HG03342 (cell line): Measurements from ENCODE around the gene MRPL36.
"Not testable (repeated sequence)": the region's sequence is repeated elsewhere in the genome, so short reads cannot be mapped to it uniquely, and the experiment has no call there.

Experiments used
- ATAC-seq: cut with Tn5 transposase; IDR thresholded peaks from one replicate; pipeline ENCODE4 v1.9.1; 2021; ENCODE audit warnings: mild to moderate bottlenecking, moderate library complexity; ENCODE audit not compliant: unreplicated experiment

The MRPL36 gene

DNA sequence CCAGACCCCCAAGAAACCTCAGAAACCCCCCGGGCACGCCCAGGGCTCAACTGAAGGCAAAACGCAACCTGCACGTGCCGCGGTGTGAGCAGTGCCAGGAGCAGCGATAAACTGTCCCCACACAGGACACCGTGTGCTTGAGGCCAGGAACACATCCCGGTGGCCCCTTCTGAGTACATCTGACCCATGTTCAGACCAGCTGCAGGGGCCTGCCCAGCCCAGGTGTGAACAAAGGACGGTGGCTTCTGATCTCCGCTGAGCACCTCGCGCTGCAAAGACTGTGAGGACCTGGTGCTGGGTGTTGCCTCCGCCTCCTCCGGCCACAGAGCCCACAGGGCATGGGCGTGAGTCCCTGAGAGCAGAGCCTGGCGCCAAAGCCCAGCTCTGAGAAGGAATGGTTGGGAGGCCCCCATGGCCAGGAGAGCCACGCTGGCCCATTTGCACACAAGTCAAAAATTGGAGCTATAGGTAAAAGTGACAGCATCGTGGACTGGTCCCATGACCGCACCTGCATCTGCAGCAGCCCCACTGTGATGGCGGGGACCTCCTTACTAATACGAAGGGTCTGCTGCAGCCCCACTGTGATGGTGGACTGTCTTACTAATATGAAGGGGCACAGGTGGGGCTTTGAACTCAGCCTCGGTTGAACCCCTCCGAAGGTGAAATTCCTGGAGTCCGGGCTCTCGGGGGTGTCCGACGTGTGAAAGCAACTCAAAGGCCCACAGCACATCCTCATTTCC is 33.0 kb upstream of the MRPL36 start:
- no peak for ATAC-seq

DNA sequence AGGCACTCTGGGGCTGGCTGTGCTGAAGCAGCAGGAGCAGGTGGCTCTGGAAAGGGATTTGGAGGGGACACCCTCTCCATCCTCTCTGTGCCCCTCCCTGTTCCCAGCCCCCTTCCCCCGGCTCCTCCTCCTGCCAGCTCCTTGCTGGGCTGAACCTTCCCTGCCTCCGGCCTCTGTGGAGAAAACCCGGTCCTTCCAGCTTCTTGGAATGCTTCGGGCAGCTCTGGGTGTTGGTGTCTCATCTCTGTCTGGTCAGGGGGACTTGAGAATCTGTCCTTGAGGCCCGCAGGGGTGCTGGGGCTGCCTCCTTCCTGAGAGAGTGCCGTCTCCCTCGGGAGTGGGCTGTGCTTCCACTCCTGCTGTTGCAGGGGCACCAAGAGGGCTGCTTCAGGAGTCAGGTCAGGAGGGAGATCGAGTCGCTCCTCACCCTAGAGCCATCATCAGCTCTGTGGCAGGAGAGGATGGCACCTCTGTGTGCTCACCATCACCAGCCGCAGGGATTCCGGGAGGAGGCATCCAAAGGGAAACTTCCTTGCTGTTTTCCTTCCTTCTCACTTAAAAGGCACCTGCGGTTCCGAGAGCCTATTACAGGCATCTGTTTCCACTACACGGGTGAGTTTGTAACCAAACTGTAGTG is 32.2 kb upstream of the MRPL36 start:
- ATAC-seq: no peak

DNA sequence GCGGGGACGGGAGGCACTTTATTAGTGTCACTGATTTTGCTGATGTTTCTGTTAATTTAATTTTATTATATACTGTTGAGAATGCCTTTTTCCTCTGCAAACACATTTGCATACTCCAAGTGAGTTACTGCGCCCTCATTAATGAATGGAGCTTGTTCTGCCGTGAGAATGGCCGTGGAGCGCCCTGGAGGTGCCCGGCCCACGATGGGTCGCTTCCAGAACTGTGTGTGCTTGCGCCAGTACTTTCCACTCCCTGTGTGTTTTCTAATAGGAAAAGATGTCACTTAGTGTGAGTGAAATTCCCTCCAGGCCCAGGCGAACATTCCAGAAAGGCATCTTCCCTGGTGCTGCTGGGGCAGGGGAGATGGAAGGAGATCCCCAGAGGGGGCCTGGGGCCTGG is 31.6 kb upstream of the MRPL36 start:
- no peak for ATAC-seq

DNA sequence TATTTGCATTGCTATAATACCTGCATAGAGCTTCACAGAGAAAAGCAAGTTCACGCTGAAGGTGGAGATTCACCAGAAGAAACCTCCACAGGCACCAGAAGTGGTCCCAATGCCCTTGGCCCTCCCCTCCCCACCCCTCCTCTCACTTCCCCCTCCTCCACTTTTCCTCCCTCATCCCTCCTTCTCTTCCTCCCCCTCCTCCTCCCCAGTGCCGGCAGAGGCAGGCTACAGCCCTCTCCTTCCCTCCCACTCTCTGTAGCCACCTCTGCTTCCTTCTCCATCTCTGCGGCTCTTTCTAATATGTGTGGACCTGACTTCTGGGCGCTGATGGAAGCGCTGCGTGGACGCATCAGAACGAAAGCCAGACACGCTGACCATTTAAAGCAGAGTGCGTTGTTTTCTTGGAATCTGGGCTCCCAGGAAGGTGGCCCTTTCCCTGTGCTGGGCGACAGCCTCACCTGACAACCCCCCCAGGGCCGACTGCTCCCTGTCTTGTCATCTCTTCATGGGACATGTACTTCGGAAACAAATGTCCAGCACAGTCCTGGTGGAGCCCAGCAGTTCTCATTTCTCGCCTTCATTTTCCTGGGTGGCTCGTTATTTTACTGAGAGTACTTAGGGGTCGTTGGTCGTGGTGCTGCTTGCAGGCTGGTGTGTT is 31.1 kb upstream of the MRPL36 start:
- no peak for ATAC-seq

DNA sequence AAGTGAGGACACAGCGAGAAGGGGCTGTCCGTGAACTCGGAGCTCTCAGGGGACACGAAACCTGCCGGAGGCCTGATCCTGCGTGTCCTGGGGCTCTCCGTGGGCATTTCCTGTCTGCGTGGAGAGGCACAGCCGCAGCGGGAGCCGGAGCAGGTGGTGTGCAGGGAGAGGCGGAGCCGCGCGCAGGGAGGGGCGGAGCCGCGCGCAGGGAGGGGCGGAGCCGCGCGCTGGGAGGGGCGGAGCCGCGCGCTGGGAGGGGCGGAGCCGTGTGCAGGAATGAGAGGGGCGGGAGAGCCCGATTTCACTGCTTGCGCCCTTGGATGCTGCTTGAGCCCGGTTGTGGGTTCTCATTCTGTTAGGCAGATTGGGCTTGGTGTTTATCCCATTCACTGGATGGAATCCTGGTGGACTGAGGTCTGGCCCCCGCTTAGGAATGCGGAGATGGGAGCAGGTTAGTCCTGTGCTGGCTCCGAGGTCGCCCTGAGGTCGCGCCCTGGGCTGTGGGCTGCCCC is 28.3 kb upstream of the MRPL36 start:
- ATAC-seq: no peak

DNA sequence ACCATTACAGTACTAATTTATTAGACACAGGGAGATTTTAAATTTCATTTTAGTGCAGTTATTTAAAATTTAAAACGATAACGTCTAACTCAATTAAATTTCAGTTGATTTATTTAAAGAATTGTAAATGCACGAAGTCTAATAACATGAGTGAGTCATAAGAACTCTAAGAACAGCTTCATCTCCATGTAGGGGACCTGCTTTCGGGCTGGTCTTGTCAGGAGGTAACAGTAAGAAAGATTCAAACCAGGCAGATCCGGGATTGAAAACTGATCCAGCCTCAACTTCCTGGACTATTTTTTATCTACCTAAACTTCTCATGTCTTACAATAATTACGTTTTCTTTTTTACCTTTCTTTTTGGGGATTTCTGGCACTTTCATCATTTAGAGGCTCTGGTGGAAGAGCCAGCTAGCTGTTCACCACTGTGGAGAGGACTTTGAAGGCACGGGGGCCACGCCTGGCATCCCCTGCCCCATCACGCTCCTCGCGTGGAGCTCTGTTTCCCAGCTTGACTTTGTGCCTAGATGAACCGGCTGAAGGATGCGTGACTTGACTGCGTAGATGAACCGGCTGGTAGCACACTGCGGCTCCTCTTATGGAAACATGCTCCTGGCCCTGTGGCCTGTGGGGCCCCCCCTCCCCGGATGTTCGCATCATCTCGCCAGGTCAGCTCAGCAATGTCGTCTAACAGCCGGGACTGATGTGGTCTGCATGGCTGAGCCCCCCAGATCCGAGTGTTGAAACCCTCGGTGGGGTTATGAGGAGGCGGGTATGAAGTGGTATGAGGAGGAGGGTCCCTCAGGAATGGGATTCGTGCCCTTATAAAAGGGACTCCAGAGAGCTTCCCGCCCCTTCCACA is 27.6 kb upstream of the MRPL36 start:
- no peak for ATAC-seq

DNA sequence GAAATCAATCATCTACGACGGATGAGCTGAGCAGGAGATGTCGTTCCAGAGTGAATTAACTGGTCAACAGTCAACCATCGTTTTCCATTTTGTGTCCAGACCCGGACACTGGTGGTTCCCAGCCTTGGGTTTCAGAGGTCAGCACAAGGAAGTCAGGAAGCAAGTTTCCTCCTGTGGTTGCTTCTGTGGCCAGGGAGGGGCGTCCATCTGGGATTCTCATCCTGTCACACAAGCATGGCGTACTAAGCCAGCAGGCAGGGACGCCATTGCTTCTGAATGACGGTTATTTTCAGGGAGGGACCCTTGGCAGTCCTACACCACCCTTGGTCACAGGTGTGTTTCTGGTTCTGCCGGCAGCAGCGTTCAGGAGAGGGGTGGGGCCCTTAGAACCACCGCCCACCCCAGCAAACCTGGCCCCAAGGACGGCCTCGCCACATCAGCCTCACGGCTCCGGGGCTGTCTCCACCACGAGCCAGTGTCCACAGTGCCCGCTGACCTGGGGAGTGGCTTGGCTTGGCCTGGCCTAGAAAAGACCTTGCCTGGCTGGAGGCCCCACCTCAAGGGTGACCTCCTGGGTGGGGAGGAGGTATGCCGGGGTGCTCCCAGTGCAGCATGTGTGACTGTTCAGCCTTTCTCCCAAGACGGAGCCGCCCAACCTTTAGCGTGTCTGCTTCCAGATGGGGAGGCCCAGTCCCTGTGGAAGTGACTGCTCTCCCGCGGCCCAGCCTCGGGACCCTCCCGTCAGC is 26.8 kb upstream of the MRPL36 start:
- no peak for ATAC-seq

DNA sequence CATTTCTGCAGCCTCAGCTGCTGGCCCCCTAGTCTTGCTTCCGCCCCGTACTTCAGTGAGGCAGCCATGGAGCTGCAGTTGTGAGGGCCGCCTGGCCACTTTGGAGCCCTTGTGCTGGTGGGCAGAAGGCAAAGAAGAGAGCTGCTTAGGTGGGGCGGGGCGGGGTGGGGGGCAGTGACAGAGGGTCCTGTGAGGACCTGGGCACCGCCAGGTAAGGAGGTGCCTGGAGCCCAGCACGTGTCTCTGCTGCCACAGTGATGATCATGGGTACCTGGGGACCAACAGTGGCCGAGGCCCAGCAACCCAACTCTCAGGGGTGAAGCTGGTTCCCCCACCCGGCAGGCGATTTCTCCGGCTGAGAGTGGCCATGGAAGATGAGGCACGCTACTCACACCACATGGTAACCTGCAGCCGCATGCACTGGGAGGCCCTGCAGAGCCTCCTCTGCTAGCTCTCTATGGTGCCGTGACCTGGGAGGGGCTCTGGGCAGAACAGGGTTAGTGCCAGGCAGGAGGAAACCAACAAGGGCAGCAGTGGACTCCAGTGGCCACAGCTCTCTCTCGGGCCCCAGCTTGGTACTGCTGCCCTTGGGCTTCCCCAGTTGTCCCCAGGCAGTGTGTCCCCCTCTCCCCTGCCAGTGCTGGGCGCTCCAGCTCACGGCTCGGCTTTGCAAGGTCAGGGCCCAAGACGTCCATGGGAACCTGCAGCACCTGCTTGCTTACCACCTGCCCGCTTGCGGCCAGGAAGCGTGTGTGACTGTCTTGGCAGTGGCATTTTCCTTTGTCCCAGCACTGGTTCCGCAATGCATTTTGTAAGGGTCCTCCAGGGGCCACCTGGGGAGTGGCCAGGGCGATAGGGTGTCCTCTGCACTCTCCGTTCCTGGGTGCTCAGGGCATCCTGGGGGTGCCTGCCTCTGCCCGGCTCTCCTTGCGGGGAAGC is 25.5 kb upstream of the MRPL36 start:
- no peak for ATAC-seq

DNA sequence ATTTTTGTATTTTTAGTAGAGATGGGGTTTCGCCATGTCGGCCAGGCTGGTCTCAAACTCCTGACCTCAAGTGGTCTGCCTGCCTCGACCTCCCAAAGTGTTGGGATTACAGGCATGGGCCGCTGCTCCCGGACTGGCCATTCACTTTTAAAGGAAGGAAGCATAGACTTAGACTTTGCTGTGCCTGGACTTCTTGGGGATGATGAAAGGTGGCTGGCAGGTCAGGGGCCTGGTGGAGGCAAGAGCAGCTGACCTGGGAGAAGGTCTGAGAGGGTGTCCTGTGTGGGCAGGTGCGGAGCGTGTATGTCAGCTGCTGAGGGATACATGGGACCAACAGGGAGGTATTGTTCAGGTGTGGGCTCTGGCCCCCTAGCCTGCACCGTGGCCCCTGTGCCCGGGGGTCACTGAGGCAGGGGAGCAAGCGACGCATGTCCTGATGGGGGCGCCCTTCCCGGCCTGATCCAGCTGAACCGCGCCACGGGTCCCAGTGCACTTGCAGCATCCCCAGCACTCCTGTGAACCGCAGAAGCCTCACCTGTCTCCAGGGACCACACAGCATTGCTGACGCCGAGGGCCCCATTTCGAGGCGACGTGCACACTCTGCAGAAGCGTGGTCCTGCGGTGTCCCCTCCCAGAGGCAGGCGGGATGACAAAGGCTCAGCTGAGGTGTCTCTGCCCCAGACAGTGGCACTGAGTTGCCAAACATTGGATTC is 24.6 kb upstream of the MRPL36 start:
- ATAC-seq: no peak

DNA sequence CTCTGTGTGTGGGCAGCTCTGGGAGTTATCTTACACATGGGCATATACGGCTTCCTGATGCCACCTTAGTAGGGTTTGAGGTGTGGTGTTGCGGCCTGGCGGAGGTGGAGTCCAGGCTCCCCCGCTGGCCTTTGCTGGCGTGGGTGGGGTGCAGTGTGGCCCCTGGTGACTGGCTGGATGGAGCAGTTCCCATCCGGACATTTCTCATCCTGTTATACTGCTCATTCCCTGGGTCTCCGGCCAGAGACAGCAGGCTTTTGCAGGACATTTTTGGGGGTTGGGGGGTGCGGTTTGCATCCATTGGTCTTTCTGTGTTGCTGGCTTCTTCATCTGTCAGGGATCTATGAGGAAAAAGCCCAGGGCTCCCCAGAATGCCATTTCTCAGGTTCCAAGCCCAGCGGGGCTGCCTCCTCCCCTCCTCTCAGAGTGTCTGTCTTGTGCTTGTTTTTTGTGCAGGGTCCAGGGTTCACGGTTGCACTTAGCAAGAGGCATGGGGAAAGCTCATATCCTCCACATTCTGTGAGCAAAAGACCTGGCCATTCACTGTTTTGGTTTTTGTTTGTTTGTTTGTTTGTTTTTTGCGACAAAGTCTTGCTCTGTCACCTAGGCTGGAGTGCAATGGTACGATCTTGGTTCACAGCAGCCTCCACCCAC is 23.9 kb upstream of the MRPL36 start:
- no peak for ATAC-seq

DNA sequence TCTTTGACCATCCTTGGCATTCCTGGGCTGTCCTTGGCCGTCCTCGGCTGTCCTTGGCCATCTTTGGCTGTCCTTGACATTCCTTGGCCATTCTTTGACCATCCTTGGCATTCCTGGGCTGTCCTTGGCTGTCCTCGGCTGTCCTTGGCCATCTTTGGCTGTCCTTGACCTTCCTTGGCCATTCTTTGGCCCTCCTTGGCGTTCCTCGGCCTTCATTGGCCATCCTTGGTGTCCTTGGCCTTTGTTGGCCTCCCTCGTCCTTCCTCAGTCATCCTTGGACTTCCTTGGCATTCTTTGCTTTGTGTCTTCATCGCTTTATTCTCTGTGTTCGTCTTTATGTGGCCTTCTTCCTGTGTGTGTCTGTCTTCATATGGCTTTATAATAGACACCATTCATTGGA is 22.2 kb upstream of the MRPL36 start:
- no peak for ATAC-seq

DNA sequence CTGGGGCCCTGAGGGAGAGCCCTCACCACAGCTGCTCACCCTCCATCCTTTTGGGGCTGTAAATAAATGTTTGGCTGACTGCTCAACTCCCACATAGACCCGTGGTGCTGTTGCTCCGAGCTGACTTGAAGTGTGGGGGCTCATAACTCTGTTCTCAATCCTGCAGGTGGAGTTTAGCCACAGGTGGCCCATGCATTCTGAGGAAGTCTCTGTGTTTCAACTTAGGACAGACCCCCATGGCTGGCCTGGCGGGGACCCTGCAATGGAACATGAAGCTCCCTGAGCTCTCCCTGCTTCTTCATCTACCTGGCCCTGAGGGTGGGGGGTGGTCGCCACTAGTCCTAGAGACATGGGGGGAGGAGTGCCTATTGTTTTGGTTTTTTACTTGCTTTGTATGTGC is 21.3 kb upstream of the MRPL36 start:
- no peak for ATAC-seq

DNA sequence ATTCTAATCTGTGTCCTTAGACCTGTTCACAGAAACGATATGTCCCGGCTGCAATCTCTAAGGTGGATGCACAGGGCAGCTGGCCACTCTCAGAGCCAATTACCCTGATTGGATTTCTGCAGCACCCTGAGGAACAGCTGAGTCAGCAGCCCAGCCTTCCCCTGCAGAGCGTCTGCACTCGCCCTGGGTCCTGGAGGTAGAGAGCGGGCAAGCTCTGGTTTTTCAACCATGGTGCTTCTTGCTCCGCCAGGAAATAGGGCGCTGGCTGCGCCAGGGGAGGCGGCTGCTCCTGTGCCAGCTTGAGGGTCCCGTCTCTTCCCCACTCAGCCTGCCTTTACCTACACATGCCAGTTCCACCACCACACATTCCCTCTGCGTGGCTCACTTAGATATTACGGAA is 20.7 kb upstream of the MRPL36 start:
- ATAC-seq: no peak

DNA sequence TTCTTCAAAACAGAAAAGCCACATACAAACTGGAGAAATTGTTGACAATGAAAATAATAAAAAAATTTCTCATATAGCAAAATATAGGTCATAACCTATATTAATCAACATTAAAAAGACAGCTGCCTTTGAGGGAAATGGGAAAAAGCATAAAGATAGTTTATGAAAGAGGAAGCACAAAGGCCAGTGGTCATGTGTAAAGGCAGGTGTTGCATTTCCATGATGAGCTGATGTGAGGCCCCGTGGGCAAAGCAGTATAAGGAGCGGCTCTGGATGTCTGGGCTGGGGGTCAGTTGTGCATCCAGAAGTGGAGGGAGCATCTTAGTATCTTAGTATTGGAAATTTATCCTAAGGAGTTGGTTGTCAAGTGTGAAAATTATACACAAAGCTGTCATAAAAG is 19.8 kb upstream of the MRPL36 start:
- ATAC-seq: no peak

DNA sequence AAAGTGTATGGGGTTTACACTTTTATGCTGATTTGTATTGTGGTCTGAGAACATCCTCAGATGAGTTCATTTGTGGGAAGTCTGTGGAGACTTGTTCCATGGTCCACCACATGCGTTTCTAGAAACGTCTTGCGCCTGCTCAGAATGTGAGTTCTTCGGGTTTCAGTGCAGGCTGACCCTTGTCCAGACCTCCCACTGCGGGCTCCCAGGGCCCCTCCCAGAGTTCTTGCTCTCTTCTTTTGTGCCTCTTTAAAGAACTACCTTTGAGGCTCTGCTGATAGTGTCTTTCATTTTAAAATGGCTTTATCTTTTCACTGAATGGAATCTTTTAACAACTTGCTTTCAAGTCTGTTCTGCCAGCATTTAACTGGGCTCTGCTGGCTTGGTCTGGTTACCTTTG is 19.1 kb upstream of the MRPL36 start:
- no peak for ATAC-seq

DNA sequence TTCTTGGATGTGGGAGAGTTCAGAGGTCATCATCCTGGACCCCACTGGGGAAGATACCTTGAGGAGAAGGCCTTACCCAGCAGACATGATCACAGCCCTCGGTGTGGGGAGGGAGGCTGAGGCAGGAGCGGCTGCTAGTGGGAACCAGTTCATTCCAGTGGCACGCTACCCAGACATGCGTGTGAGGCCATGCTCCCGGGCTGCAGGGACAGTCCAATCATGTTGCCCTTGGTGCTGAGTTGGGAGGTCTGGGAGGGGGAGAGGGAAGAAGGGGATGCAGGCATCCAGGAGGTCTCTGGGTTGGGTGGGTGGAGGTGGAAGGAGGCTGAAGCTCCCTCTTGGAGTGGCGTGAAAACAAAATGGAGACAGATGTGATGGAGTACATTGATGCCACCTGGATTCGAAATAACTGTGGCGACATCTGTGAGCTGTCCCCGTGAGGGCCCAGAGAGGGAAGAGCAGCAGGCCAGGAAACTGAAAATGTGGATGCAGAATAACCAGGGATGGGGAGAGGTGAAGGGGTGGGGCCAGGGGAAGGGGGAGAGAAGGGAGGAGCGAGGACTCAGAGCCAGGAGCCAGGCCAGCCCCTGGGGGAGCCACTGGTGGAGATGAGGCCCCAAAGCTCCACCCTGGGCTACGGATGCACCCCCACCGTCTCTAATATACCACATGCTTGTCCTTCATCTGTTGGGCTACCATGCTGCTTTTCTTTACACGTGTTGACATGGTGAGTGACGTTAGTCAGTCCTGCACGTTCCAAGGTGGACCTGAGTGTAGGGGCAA is 17.8 kb upstream of the MRPL36 start:
- no peak for ATAC-seq

DNA sequence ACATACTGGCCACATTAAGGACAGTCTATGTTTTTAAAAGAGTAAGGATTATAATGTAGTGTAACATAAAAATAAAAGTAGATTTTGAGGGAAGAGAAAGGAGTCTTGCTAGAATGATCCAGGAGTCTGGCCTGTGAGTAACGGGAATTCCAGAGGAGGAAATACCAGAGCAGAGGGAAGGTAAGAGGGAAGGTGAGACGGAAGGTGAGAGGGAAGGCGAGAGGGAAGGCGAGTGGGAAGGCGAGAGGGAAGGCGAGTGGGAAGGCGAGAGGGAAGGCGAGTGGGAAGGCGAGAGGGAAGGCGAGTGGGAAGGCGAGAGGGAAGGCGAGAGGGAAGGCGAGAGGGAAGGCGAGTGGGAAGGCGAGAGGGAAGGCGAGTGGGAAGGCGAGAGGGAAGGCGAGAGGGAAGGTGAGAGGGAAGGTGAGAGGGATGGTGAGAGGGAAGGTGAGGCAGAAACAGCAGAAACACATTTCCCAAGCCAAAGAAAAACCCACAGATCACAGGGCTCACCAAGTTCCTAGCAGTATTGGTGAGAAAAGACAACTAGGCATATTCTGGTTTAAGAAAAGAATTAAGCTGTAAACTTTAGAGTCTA is 17.0 kb upstream of the MRPL36 start:
- ATAC-seq: not testable (repeated sequence)
